ENCODE data around the gene DOCK7.

DNA sequence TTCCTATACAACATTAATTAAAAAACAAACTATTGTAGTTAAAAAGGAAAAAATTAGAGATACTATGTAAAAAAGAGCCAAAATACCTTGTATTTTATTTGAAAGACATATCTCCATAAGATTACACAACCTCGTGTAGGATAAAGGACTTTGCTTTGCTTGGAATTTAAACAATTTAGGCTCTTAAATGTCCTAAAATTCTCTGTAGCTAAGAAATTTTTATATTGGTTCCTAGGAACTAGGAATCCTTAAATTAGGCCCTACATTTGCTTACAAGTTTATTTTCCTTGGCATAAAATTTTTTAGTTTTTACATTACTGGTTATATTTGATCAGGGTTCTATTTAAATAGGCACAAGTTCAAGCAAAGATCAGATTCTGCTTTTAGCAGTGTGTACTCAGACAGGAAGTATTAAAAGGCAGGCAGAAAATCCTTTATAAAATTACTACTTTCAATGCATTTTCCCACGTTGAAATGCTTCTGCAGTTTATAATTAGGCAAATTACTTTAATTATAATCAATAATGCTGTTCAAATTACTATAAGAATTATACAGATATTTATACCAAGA is 94.3 kb downstream of the DOCK7 start:
- TF ChIP-seq, protein P1, sequence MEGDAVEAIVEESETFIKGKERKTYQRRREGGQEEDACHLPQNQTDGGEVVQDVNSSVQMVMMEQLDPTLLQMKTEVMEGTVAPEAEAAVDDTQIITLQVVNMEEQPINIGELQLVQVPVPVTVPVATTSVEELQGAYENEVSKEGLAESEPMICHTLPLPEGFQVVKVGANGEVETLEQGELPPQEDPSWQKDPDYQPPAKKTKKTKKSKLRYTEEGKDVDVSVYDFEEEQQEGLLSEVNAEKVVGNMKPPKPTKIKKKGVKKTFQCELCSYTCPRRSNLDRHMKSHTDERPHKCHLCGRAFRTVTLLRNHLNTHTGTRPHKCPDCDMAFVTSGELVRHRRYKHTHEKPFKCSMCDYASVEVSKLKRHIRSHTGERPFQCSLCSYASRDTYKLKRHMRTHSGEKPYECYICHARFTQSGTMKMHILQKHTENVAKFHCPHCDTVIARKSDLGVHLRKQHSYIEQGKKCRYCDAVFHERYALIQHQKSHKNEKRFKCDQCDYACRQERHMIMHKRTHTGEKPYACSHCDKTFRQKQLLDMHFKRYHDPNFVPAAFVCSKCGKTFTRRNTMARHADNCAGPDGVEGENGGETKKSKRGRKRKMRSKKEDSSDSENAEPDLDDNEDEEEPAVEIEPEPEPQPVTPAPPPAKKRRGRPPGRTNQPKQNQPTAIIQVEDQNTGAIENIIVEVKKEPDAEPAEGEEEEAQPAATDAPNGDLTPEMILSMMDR (IDR thresholded peaks at IDR 0.05; ENCODE audit: low read depth, low read length, poor library complexity, severe bottlenecking), result no peak
- no peak for TF ChIP-seq EZH2phosphoT487 (IDR thresholded peaks at IDR 0.05; ENCODE audit: borderline replicate concordance, low read length)

Measured in DOHH2 (cell line).